Right lobe of liver (tissue), 4 donors: ENCODE measurements around the gene SLCO3A1.

Experiments used
- CTCF ChIP-seq, 4 donors: fragments of 200-600 bp in 3 of 4; fragments of 450-650 bp in 1 of 4; IDR thresholded peaks; one replicate each; pipeline versions ENCODE4 v1.5.1 to v1.8.0; 2016 to 2022; ENCODE audit warnings: antibody characterized with exemption in 4 of 4, mild to moderate bottlenecking in 2 of 4
- POLR2A ChIP-seq: fragments of 450-650 bp; IDR thresholded peaks from one replicate; pipeline ENCODE4 v1.6.1; 2017; ENCODE audit warnings: antibody characterized with exemption, mild to moderate bottlenecking
- donor health status: DM: no; HTN: no; CAD: no.
- donor health status: DM: no; HTN: no; CAD: no.
- donor health status: DM: no; HTN: yes; CAD: no.

GRCh38 chr15:92041371-92041770, 187.9 kb downstream of the SLCO3A1 start:
- TF ChIP-seq POLR2A (no peak), CTCF (IDR thresholded peaks at IDR 0.05) (no peak)
